Keratinocyte (primary cell): Measurements from ENCODE around the gene SNCA. TPM values are rescaled to one million over a fixed set of nuclear protein-coding genes. Genes with fewer than 3 reads are reported as not detected.

Experiments used
- DNase-seq: peaks from one replicate; pipeline ENCODE4 v3.0.0-alpha.2; 2011; ENCODE audit warnings: low read depth, missing footprints, low spot score
- FAIRE-seq: peaks from 2 replicates; lab custom pipeline; 2011; peaks lifted over from hg19 to GRCh38; lab: Jason Lieb, UNC
- H2AFZ ChIP-seq: 2 replicates; pipeline ENCODE4 v1.6.0; 2012; ENCODE audit warnings: low read length, control low read depth, inconsistent platforms; ENCODE audit not compliant: control insufficient read depth
- H3K27ac ChIP-seq: 2 replicates; pipeline ENCODE4 v1.5.1; 2011; ENCODE audit warnings: low read length; ENCODE audit not compliant: control insufficient read depth, insufficient read depth
- H3K27me3 ChIP-seq: 3 replicates; pipeline ENCODE4 v1.6.0; 2011; ENCODE audit warnings: low read length; ENCODE audit not compliant: control insufficient read depth, insufficient read depth; ENCODE audit errors: extremely low read depth
- H3K36me3 ChIP-seq, 2 experiments: 2 replicates in 1 of 2; 3 replicates in 1 of 2; pipeline ENCODE4 v1.5.1; 2011; ENCODE audit warnings: low read length in 2 of 2, mild to moderate bottlenecking in 1 of 2; ENCODE audit not compliant: control insufficient read depth in 2 of 2, insufficient read depth in 2 of 2; ENCODE audit errors: extremely low read depth in 1 of 2
- H3K4me1 ChIP-seq: 3 replicates; pipeline ENCODE4 v1.5.1; 2011; ENCODE audit warnings: low read length; ENCODE audit not compliant: control insufficient read depth, insufficient read depth; ENCODE audit errors: extremely low read depth
- H3K4me2 ChIP-seq: 3 replicates; pipeline ENCODE4 v1.6.0; 2011; ENCODE audit warnings: low read depth, low read length; ENCODE audit not compliant: control insufficient read depth, insufficient read depth; ENCODE audit errors: extremely low read depth
- H3K4me3 ChIP-seq, 3 experiments: fragments of 200-600 bp in 1 of 3; sonication (generic) in 1 of 3; 2 replicates in 2 of 3; 3 replicates in 1 of 3; pipeline ENCODE4 v1.5.1; 2011 to 2016; ENCODE audit warnings: low read length in 3 of 3, mild to moderate bottlenecking in 3 of 3, control low read depth in 2 of 3, inconsistent platforms in 1 of 3, low read depth in 1 of 3, mixed read lengths in 1 of 3, mixed run types in 1 of 3, moderate library complexity in 1 of 3; ENCODE audit not compliant: control insufficient read depth in 2 of 3, insufficient read depth in 2 of 3; ENCODE audit errors: extremely low read depth in 1 of 3
- H3K79me2 ChIP-seq: 2 replicates; pipeline ENCODE4 v1.6.0; 2012; ENCODE audit warnings: low read length; ENCODE audit not compliant: control insufficient read depth, insufficient read depth
- H3K9ac ChIP-seq: 3 replicates; pipeline ENCODE4 v1.6.0; 2011; ENCODE audit warnings: low read length; ENCODE audit not compliant: control insufficient read depth, insufficient read depth; ENCODE audit errors: extremely low read depth
- H3K9me1 ChIP-seq: 3 replicates; pipeline ENCODE4 v1.6.0; 2011; ENCODE audit warnings: low read length; ENCODE audit not compliant: control insufficient read depth, insufficient read depth; ENCODE audit errors: extremely low read depth
- H3K9me3 ChIP-seq: 2 replicates; pipeline ENCODE4 v1.5.1; 2012; ENCODE audit warnings: low read depth, low read length; ENCODE audit not compliant: control insufficient read depth
- H4K20me1 ChIP-seq: 3 replicates; pipeline ENCODE4 v1.6.0; 2011; ENCODE audit warnings: low read length; ENCODE audit not compliant: control insufficient read depth, insufficient read depth; ENCODE audit errors: extremely low read depth
- EZH2 ChIP-seq: IDR thresholded peaks from one replicate; pipeline ENCODE4 v1.6.1; 2012; ENCODE audit warnings: inconsistent platforms, mild to moderate bottlenecking, low read length, moderate library complexity
- dilution Hi-C: fragments of 300-500 bp; cut with MboI; formaldehyde crosslinking; loops from one replicate; pipeline ENCODE4 v1.7.0; 2020; ENCODE audit warnings: low sequenced_read_pairs; ENCODE audit not compliant: extremely low pct_ligation_motif_present
- polyA plus RNA-seq, 5 experiments: library from polyadenylated mRNA; depleted of rRNA in 3 of 5; stranded (reverse) in 3 of 5; stranded (forward) in 1 of 5; unstranded in 1 of 5; fragments of >200 nt; gene quantifications; 1 replicate in 1 of 5; 2 replicates in 3 of 5; 3 replicates in 1 of 5; pipeline versions ENCODE4 v1.2.1 to v1.2.3, GENCODE V29; 2011 to 2012; ENCODE audit warnings: missing spikeins in 2 of 5, low read depth in 1 of 5, low replicate concordance in 1 of 5
- TF ChIP-seq, protein P1 (sequence below), 3 experiments: IDR thresholded peaks in 1 of 3; conservative IDR thresholded peaks in 1 of 3; optimal IDR thresholded peaks in 1 of 3; 2 replicates in 2 of 3; 3 replicates in 1 of 3; pipeline versions ENCODE3 to v1.5.1; 2011; ENCODE audit warnings: low read length in 3 of 3, mild to moderate bottlenecking in 3 of 3, moderate library complexity in 2 of 3, control low read depth in 1 of 3, inconsistent platforms in 1 of 3; ENCODE audit not compliant: insufficient read depth in 2 of 3; ENCODE audit errors: extremely low read depth in 1 of 3

SNCA gene
- polyA plus RNA-seq, 1 donor (not counting 4 experiments of a cell fraction or from before 2014, with no cell fraction given) = 61.3 TPM

DNA sequence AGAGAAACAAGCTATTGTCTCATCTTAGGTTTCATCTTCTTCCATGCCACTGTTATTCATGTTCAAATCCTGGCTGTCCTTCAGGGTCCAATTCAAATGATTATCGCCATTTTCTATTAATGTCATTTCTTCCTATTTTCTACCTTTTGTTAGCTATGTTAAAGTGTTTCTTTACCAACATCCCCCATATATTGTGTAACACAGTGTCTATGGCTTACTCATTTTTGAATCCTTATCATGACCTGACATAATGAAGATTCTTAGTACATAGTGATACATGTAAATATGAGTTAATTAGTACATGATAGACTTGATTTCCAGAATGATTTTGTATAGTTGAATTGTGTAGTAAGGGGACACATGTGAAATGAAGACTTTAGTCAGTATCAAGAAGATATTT is 152.4 kb downstream of the SNCA start:
- H3K27ac ChIP-seq = no peak overlapping the region
- H3K4me2 ChIP-seq = peak overlapping the region; percentile 7
- no peaks in the 10 kb centered on the region for H3K27me3 ChIP-seq
- H3K9me1 ChIP-seq = no peaks in the 10 kb centered on the region
- H3K36me3 ChIP-seq = peaks cover 4 to 13% of the 10 kb centered on the region in 2 experiments
- H3K4me3 ChIP-seq = no peak overlapping the region
- H3K9ac ChIP-seq = no peak overlapping the region
- H3K79me2 ChIP-seq = peaks cover 40% of the 10 kb centered on the region
- DNase-seq (no peak), FAIRE-seq (no peak)
- TF ChIP-seq, protein P1, sequence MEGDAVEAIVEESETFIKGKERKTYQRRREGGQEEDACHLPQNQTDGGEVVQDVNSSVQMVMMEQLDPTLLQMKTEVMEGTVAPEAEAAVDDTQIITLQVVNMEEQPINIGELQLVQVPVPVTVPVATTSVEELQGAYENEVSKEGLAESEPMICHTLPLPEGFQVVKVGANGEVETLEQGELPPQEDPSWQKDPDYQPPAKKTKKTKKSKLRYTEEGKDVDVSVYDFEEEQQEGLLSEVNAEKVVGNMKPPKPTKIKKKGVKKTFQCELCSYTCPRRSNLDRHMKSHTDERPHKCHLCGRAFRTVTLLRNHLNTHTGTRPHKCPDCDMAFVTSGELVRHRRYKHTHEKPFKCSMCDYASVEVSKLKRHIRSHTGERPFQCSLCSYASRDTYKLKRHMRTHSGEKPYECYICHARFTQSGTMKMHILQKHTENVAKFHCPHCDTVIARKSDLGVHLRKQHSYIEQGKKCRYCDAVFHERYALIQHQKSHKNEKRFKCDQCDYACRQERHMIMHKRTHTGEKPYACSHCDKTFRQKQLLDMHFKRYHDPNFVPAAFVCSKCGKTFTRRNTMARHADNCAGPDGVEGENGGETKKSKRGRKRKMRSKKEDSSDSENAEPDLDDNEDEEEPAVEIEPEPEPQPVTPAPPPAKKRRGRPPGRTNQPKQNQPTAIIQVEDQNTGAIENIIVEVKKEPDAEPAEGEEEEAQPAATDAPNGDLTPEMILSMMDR (optimal IDR thresholded peaks at IDR 0.05 in 1 of 3, IDR thresholded peaks at IDR 0.05 in 1 of 3, conservative IDR thresholded peaks at IDR 0.05 in 1 of 3; ENCODE audit: extremely low read depth in 1 of 3, insufficient read depth in 2 of 3, low read length in 3 of 3) = no peak
- no peak for TF ChIP-seq EZH2
- H4K20me1 ChIP-seq = no peaks in the 10 kb centered on the region
- peaks cover 10% of the 10 kb centered on the region for H3K4me1 ChIP-seq
- no peak overlapping the region for H2AFZ ChIP-seq
- H3K9me3 ChIP-seq = no peaks in the 10 kb centered on the region
- dilution Hi-C loops = no loop called here

DNA sequence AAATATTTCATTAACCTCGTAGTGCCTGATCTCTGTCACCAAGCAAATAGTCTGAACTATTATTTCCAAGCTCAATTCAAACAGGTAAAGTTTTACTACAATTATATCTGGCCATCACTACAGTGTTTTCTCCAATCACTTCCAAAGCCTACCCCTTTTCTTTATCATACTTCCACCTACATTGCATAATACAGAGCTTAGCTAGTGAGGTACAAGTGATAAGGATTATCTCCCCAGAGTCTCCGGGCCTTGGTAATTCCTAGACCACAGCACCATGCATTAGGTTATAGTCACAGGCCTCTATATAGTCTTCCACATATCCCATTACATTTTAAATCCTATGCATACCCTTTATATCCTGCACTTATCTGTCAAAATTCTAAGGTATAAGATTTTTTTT is 154.2 kb downstream of the SNCA start:
- Histone ChIP-seq H3K9ac (peak overlapping the region; percentile 77), H4K20me1 (no peaks in the 10 kb centered on the region), H2AFZ (no peak overlapping the region), H3K36me3 (peaks cover 4 to 13% of the 10 kb centered on the region in 2 experiments), H3K9me3 (no peaks in the 10 kb centered on the region), H3K4me2 (peak overlapping the region; percentile 89), H3K79me2 (peaks cover 40% of the 10 kb centered on the region), H3K27ac (peak overlapping the region; percentile 89), H3K9me1 (no peaks in the 10 kb centered on the region), H3K4me1 (peaks cover 10% of the 10 kb centered on the region), H3K27me3 (no peaks in the 10 kb centered on the region), H3K4me3 (peak overlapping the region; percentile 54 to 95 (median 72))
- DNase-seq (no peak), FAIRE-seq (peak; percentile 73)
- TF ChIP-seq, protein P1 (optimal IDR thresholded peaks at IDR 0.05 in 1 of 3, IDR thresholded peaks at IDR 0.05 in 1 of 3, conservative IDR thresholded peaks at IDR 0.05 in 1 of 3; ENCODE audit: extremely low read depth in 1 of 3, insufficient read depth in 2 of 3, low read length in 3 of 3) = no peak
- TF ChIP-seq EZH2 = no peak
- dilution Hi-C loops = no loop called here
